SK-N-SH treated with all-trans-retinoic acid at 6 μM for 48 hours (cell line): ENCODE data around the gene MGLL.
A peak's percentile ranks its signal among the peaks of the same experiment; 100 is the strongest.

Experiments used
- ATAC-seq: fragments of 200-7000 bp; cut with Tn5 transposase; 3 replicates; pipeline ENCODE4 v1.9.1; 2020; ENCODE audit warnings: mild to moderate bottlenecking, moderate library complexity
- ARNTL ChIP-seq: fragments of 450-650 bp; formaldehyde crosslinking; IDR thresholded peaks from 2 replicates; pipeline ENCODE4 v1.5.0; 2020; ENCODE audit warnings: low read depth, mild to moderate bottlenecking, moderate library complexity, borderline replicate concordance
- BACH2 ChIP-seq: fragments of 250-450 bp; sonication (Bioruptor Pico); IDR thresholded peaks from 2 replicates; pipeline ENCODE4 v1.9.0; 2021; ENCODE audit warnings: mild to moderate bottlenecking, borderline replicate concordance
- CREB5 ChIP-seq: fragments of 250-450 bp; sonication (Bioruptor Pico); IDR thresholded peaks from 2 replicates; pipeline ENCODE4 v1.5.1; 2020; ENCODE audit warnings: low read depth, mild to moderate bottlenecking, moderate library complexity
- CSDC2 ChIP-seq: fragments of 250-450 bp; sonication (Bioruptor Pico); IDR thresholded peaks from 2 replicates; pipeline ENCODE4 v1.5.0; 2020; ENCODE audit warnings: mild to moderate bottlenecking, moderate library complexity
- GLIS3 ChIP-seq: fragments of 250-450 bp; sonication (Bioruptor Pico); IDR thresholded peaks from 2 replicates; pipeline ENCODE4 v1.5.0; 2020; ENCODE audit warnings: mild to moderate bottlenecking, moderate library complexity
- ISL1 ChIP-seq: fragments of 250-450 bp; sonication (Bioruptor Pico); IDR thresholded peaks from 2 replicates; pipeline ENCODE4 v2.1.2; 2022; ENCODE audit warnings: mild to moderate bottlenecking, moderate library complexity
- OSR1 ChIP-seq: fragments of 250-450 bp; sonication (Bioruptor Pico); IDR thresholded peaks from 2 replicates; pipeline ENCODE4 v1.8.0; 2022; ENCODE audit warnings: moderate library complexity, mild to moderate bottlenecking, inconsistent platforms
- PATZ1 ChIP-seq: fragments of 250-450 bp; sonication (Bioruptor Pico); IDR thresholded peaks from 2 replicates; pipeline ENCODE4 v1.8.0; 2020; ENCODE audit warnings: mild to moderate bottlenecking, moderate library complexity, borderline replicate concordance
- PPARA ChIP-seq: fragments of 250-450 bp; sonication (Bioruptor Pico); IDR thresholded peaks from 2 replicates; pipeline ENCODE4 v1.5.0; 2020; ENCODE audit warnings: mild to moderate bottlenecking, borderline replicate concordance
- RARB ChIP-seq: fragments of 250-450 bp; sonication (Bioruptor Pico); IDR thresholded peaks from 2 replicates; pipeline ENCODE4 v1.8.0; 2021; ENCODE audit warnings: mild to moderate bottlenecking, moderate library complexity
- SNAI2 ChIP-seq: fragments of 250-450 bp; sonication (Bioruptor Pico); IDR thresholded peaks from 2 replicates; pipeline ENCODE4 v1.5.0; 2020; ENCODE audit warnings: mild to moderate bottlenecking, moderate library complexity
- TCF4 ChIP-seq: fragments of 250-450 bp; sonication (Bioruptor Pico); IDR thresholded peaks from 2 replicates; pipeline ENCODE4 v1.8.0; 2021; ENCODE audit warnings: mild to moderate bottlenecking, moderate library complexity, borderline replicate concordance
- TOX ChIP-seq: fragments of 250-450 bp; sonication (Bioruptor Pico); IDR thresholded peaks from 2 replicates; pipeline ENCODE4 v1.8.0; 2021; ENCODE audit warnings: mild to moderate bottlenecking, moderate library complexity, borderline replicate concordance
- ZC3H10 ChIP-seq: fragments of 250-450 bp; sonication (Bioruptor Pico); IDR thresholded peaks from 2 replicates; pipeline ENCODE4 v1.5.1; 2021; ENCODE audit warnings: mild to moderate bottlenecking, moderate library complexity
- ZFP30 ChIP-seq: fragments of 450-650 bp; formaldehyde crosslinking; IDR thresholded peaks from 2 replicates; pipeline ENCODE4 v1.5.0; 2022; ENCODE audit warnings: mild to moderate bottlenecking, moderate library complexity
- ZNF565 ChIP-seq: fragments of 450-650 bp; formaldehyde crosslinking; conservative IDR thresholded peaks from 2 replicates; pipeline ENCODE4 v1.5.0; 2020; ENCODE audit warnings: low read depth, mild to moderate bottlenecking, moderate library complexity
- ZNF70 ChIP-seq: fragments of 450-650 bp; formaldehyde crosslinking; IDR thresholded peaks from 2 replicates; pipeline ENCODE4 v1.5.0; 2020; ENCODE audit warnings: mild to moderate bottlenecking, moderate library complexity
- ZNF8 ChIP-seq: fragments of 450-650 bp; formaldehyde crosslinking; IDR thresholded peaks from 2 replicates; pipeline ENCODE4 v1.5.0; 2020; ENCODE audit warnings: mild to moderate bottlenecking, moderate library complexity
- TF ChIP-seq, protein P1 (sequence below): fragments of 250-450 bp; sonication (Bioruptor Pico); IDR thresholded peaks from 2 replicates; pipeline ENCODE4 v1.8.0; 2021; ENCODE audit warnings: low read depth, mild to moderate bottlenecking, moderate library complexity, borderline replicate concordance

The MGLL gene

DNA sequence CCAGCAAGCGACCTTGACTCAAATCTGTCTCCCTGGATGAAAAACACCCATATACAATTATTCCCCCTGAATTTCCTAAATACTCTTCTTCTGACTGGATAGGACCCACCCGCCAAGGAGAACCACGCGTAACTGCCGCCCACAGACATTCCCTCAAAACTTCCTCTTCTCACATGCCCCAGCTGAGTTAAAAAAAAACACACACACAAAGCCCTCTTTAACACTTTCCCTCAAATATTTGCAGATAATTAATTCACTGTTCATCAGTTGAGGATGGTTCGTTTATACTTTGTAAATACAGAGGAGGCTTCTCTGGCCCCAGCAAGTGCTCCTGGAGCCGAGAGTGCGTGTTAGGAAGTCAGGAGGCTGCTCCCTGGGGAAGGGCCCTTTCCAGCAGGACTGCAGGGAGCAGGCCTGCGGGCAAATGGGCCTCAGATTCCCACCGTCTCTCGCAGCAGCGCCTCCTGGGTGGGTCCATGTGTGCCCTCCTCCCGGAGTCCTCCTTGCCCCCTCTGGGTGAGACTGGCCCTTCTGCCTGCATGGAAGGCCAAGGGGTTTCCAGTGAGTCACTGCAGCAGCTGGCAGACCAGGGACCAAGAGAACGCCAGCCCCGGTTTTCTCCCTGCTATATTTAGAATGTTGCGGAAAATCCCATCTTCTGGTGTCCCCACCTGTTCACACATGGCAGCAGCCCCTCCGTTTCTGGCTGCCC, 46.8 kb downstream of the MGLL start:
- peak; percentile 68 for ATAC-seq

GRCh38 chr3:127774647-127775046, 47.7 kb downstream of the MGLL start:
- no peak for ATAC-seq
- TF ChIP-seq RARB (CRISPR knock-in tag) (no peak), TCF4 (no peak), ZC3H10 (CRISPR knock-in tag) (no peak), SNAI2 (CRISPR knock-in tag) (no peak), CREB5 (CRISPR knock-in tag) (no peak)
- TF ChIP-seq, all 23 proteins: peak for 0

More for the DNA sequence above, 46.8 kb downstream of the MGLL start:
- TF ChIP-seq ZNF8 (no peak), ZNF565 (no peak), TOX (CRISPR knock-in tag) (no peak), CSDC2 (CRISPR knock-in tag) (no peak), OSR1 (CRISPR knock-in tag) (no peak), RARB (CRISPR knock-in tag) (no peak), TCF4 (no peak), BACH2 (no peak), CREB5 (CRISPR knock-in tag) (no peak), ZNF70 (CRISPR knock-in tag) (no peak), ZC3H10 (CRISPR knock-in tag) (no peak), ISL1 (CRISPR knock-in tag) (no peak)
- TF ChIP-seq, protein P1, sequence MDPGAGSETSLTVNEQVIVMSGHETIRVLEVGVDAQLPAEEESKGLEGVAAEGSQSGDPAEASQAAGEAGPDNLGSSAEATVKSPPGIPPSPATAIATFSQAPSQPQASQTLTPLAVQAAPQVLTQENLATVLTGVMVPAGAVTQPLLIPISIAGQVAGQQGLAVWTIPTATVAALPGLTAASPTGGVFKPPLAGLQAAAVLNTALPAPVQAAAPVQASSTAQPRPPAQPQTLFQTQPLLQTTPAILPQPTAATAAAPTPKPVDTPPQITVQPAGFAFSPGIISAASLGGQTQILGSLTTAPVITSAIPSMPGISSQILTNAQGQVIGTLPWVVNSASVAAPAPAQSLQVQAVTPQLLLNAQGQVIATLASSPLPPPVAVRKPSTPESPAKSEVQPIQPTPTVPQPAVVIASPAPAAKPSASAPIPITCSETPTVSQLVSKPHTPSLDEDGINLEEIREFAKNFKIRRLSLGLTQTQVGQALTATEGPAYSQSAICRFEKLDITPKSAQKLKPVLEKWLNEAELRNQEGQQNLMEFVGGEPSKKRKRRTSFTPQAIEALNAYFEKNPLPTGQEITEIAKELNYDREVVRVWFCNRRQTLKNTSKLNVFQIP (CRISPR knock-in tag) = no peak

DNA sequence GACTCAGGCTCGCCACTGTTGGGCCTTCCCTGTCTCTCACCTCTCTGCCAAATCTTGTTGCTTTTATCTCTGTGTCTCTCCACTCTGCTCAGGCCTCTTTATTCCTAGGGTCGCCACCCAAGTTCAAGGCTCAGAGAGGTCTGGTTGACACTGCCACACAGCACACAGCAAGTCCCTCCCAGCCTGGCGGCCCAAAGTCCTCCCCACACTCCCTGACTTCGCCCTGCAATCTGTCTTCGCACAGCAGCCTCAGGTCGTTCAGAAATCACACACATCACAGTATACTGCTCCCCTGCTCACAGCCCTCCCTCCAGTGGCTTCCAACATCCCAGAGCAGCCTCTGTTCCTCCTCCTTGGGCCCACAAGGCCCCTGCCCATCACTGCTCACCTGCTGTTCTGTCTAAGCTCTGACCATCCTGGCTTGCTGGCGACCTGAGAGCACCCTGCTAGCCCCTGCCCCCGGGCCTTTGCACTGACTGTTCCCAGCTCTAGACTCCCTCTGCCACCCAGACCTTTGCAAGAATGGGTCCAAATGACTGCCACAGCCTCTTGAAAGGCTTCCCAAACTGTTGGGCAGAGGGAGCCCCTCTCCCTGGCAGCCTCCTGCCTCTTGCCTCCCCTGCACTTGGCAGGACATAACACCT, 48.4 kb downstream of the MGLL start:
- ATAC-seq = no peak

More for the DNA sequence above, 48.4 kb downstream of the MGLL start:
- TF ChIP-seq CREB5 (CRISPR knock-in tag) (no peak), GLIS3 (CRISPR knock-in tag) (no peak), ZNF565 (no peak), ZC3H10 (CRISPR knock-in tag) (no peak), SNAI2 (CRISPR knock-in tag) (no peak), TCF4 (no peak), ARNTL (no peak), PATZ1 (no peak), PPARA (CRISPR knock-in tag) (no peak), ZFP30 (CRISPR knock-in tag) (no peak), CSDC2 (CRISPR knock-in tag) (no peak), RARB (CRISPR knock-in tag) (no peak)
